SKM-1 treated with dmso at 0.1 percent for 144 hours (cell line): ENCODE data around the gene FMR1.

ENCODE experiments used
- DNase-seq: peaks from one replicate; lab custom pipeline; 2025; ENCODE audit not compliant: unreplicated experiment; lab: John Stamatoyannopoulos, UW

The FMR1 gene

GRCh38 chrX:147911192-147912022 is at the start of gene FMR1:
FMR1 (plus strand) TSS chrX:147911919; CDS start chrX:147912180, 261 bp downstream.
- peak; percentile 79 for DNase-seq

DNA sequence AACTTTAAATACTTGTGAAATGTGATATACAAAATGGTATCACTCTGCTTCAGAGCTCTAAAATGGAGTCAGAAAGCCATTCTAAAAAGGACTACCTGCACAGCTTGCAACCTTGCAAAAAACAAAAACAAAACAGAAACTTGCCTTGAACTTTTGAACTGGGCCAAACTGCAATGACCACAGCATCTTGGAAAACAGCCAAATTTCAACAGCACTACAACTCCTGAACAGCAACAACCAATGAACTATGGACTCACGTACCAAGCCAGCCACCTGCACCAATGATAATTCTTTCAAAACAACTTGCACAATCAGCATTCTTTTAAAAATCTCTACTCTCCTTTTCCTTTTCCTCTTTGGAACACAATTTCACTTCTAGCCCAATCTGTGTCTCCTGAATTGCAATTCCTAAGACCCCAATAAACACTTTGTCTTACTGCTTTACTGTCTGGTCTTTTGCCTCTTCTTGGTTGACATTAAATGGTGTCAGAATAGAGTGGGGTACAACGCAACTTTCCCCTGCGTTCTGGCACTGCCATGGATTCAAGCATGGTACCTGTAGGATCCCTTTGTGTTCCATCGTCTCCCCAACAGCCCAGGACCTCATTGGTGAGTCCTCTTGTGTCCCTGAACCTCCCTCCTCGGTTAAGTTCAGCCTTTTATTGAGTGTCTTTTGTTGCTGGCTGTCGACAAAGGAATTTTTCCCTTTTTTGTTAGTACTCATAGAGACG is 35.7 kb upstream of the FMR1 start:
- no peak for DNase-seq

DNA sequence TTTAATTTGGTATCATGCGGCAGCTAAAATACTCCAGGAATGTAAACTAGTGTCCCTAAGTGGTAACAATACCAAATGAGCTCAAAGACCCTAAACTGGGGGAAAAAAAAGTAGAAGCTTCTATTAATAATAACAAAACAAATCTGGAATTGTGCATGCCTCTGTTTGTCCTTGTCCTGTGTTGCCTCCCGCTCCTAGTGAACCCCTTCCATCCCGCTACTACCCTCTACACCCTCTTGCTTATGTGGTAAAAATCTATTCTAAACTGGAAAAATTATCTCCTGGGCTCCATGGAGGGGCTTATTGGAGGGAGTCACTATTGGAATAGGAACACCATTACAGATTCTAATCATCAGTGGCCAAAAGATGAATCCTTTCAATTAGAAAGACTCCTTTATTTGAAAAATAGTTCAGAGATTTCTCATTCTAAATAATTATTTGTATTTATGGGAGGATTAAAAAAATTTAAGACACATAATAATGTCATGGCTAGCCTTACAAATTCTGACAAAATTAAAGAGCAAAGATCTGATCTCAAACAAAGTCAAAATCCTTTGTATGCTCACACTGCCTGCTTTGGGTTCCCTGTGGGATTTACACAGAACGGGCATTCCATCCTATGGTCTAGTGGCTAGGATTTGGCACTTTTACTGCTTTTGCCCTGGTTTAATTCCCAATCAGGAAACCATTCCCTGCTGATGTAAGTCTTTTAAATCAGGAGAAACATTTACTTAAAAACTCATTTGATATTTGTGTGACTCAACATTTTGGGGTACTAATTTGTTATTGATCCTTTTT is 34.7 kb upstream of the FMR1 start:
- DNase-seq, result no peak

- no peak for DNase-seq
These were observed 34.0 kb upstream of the FMR1 start for GRCh38 chrX:147877726-147878125.

GRCh38 chrX:147884958-147885357 is 26.8 kb upstream of the FMR1 start:
- peak; percentile 20 for DNase-seq

DNA sequence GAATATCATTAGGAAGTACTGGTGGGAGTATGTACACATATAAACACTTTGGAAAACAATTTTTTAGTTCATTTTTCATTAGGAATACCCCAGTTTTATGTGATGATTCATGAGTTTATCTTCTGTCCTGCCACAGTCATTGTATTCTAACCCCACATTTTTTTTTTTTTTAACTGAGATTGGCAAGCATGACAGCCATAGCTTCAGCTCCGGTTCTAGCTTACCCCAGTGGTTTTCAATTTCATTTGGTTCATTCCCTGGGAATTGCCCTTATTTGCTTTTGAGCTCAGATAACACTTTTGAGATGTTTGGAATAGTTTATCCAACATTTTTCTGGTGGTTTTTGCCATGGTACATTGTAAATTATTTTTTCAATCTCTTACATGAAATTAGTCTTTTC is 21.0 kb upstream of the FMR1 start:
- DNase-seq, result no peak

GRCh38 chrX:147891896-147892295 is 19.8 kb upstream of the FMR1 start:
- DNase-seq, result no peak

GRCh38 chrX:147893741-147894140 is 18.0 kb upstream of the FMR1 start:
- no peak for DNase-seq

GRCh38 chrX:147894366-147894963 is 17.3 kb upstream of the FMR1 start:
- no peak for DNase-seq

DNA sequence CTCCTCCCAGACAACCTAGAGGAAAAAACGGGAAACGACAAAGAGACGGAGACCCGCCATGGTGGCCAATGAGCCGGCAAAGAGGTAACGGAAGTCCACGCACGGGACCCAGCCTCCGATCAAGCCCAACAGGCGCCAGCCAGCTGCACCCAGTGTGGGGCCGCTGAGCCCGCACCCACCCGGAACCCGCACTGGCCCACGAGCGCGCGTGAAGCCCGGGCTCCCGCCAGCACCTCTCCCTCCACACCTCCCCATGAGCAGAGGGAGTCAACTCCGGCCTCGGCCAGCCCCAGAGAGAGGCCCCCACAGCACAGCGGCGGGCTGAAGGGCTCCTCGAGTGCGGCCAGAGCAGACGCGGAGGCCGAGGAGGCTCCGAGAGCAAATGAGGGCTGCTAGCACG is 14.6 kb upstream of the FMR1 start:
- no peak for DNase-seq

- no peak for DNase-seq
These were observed 12.8 kb upstream of the FMR1 start for GRCh38 chrX:147898951-147899350.

- DNase-seq, result no peak
These were observed 12.2 kb upstream of the FMR1 start for GRCh38 chrX:147899379-147900114.

- DNase-seq, result no peak
These were observed 11.4 kb upstream of the FMR1 start for GRCh38 chrX:147900349-147900748.

DNA sequence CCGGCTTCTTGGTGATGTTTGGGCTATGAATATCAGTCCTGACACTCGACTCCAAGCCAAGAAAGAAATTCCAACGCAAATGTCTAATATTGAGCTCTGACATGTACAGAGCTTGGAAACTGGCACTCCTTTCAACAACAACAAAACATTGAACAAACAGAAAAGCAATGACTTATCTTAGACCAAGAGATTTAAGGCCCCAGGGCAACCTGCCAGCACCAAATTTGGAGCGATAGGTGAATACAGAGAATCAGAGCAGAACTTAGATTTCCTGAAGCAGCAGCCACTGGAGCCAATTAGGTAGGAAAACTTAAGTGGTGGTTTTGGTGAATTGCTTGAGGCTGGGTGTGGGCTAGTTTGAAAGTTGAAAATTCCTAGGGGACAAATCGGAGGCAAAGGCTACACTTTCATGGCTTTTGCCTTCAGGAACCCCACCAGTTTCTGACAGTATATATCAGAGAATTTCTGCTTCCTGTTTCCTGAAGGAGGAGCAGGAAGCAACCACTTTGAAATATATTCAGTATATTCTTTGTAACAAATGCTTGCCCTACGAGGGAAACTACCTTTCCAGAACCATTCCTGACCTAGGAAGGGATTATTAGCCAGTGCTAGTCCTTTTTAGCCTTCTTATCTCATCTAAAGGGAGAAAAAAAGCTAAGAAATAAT is 10.1 kb upstream of the FMR1 start:
- DNase-seq, result no peak

GRCh38 chrX:147902270-147902669 is 9.4 kb upstream of the FMR1 start:
- no peak for DNase-seq

DNA sequence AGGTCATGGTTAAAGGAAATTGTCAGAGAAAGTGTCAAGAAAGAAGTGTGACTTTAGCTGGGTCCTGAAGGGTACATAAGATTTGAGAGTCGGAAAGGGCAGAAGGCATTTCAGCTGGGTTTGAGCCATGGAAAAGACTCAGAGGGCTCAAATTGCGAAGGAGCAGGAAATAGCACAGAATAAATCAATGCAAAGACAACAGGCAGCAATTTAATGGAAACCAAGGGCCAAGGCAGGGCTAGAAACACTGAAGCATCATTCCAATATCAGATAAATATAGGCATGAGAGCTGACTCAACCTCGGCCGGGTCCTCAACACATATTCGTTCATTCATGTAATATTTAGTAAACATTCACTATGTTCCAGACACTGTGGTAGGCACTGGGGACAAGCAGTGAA is 3.6 kb upstream of the FMR1 start:
- DNase-seq, result no peak

DNA sequence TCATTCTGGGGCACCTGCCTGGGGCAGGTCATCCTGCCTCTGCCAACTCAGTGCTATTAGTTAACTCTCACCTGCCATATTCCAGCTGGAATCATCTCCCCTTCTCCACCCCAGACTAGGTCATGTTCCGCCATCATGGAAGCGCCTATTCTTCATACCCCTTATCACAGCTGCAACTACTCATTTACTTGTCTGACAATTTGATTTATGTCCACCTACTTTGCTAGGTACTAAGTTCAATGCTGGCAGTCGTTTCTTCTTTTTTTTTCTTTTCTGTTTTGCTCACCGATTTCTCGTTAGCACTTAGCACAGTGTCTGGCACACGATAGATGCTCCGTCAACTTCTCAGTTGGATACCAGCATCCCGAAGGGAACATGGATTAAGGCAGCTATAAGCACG is 1.1 kb upstream of the FMR1 start:
- DNase-seq, result no peak

GRCh38 chrX:147912093-147912801 is 528 bp downstream of the FMR1 start:
- DNase-seq, result peak; percentile 10

GRCh38 chrX:147913570-147913969 is 1.9 kb downstream of the FMR1 start:
- no peak for DNase-seq
